Suprapubic skin (tissue), 4 donors: ENCODE data around the gene PMPCA.

ENCODE experiments used
- CTCF ChIP-seq, 2 donors: fragments of 200-600 bp in 1 of 2; fragments of 450-650 bp in 1 of 2; sonication (generic) in 1 of 2; IDR thresholded peaks; one replicate each; pipeline ENCODE4 v1.5.1; 2016 to 2019; ENCODE audit warnings: antibody characterized with exemption in 2 of 2, mild to moderate bottlenecking in 1 of 2, moderate library complexity in 1 of 2
- EP300 ChIP-seq: sonication (generic); formaldehyde crosslinking; IDR thresholded peaks from one replicate; pipeline ENCODE4 v1.6.1; 2017; ENCODE audit warnings: antibody characterized with exemption
- POLR2A ChIP-seq, 2 donors: fragments of 450-650 bp; IDR thresholded peaks; one replicate each; pipeline ENCODE4 v1.6.1; 2017; ENCODE audit warnings: antibody characterized with exemption in 2 of 2, mild to moderate bottlenecking in 2 of 2, moderate library complexity in 2 of 2
- POLR2AphosphoS5 ChIP-seq, 3 donors: sonication (generic); formaldehyde crosslinking; IDR thresholded peaks; one replicate each; pipeline ENCODE4 v1.6.1; 2017; ENCODE audit warnings: antibody characterized with exemption in 3 of 3

- TF ChIP-seq CTCF (IDR thresholded peaks at IDR 0.05) (no peak), POLR2AphosphoS5 (IDR thresholded peaks at IDR 0.05) (no peak), EP300 (no peak), POLR2A (IDR thresholded peaks at IDR 0.05) (no peak)
Measured at GRCh38 chr9:136438548-136439480, 28.4 kb downstream of the PMPCA start.
